Ramos (cell line): ENCODE data around the gene TEDDM1.

Experiments
- in situ Hi-C: fragments of 300-500 bp; cut with MboI; formaldehyde crosslinking; loops from one replicate; pipeline ENCODE4 v1.14.3; 2022; ENCODE audit warnings: low sequenced_read_pairs; ENCODE audit not compliant: unreplicated experiment

The TEDDM1 gene

DNA sequence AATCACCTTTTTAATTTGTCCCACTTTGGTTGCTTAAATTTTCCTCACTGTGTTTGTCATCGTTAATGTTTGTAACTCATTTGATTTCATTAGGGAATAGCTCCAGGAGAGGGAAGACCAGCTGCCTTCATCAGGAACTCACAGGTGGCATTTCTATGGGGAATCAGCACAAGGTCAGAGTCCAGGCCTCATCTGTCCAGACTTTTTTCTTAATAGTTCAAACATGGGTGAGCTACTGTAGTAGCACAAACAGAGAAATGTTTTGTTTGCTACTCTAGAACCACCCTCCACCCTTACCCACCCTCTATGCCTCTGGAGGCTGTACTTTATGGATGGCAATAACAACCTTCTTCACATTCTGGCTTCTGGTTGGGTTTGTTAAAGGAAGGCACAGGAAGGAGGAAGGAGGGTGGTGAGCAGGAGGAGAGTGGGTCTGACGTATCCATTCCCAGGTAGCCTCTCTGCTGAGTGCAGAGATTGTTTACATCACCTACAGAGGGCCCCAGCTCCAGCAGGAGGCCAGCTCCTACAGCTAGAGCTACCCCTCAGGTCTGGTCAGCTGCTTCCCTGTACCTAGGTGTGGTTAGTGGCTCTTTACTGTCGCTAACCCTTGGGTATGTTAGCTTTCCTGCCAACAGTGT is 8.1 kb upstream of the TEDDM1 start:
- in situ Hi-C loops = no loop called here

GRCh38 chr1:182407724-182408123 is 7.3 kb upstream of the TEDDM1 start:
- in situ Hi-C loops = no loop called here

GRCh38 chr1:182406012-182406411 is 5.5 kb upstream of the TEDDM1 start:
- in situ Hi-C loops = no loop called here

DNA sequence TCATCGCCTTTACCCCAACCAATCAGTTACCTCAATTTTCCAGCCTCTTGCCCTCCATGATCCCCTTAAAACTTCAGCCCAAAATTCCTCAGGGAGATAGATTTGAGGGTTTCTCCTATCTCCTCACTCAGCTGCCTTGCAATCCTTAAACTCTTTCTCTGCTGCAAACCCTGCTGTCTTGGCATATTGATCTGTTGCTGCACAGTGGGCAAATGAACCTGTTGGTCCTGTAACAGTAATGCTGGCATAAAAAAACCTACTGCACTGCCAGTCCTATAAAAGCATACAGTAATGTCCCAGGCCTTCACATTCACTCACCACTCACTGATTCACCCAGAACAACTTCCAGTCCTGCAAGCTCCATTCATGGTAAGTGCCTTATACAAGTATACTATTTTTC is 5.1 kb upstream of the TEDDM1 start:
- in situ Hi-C loops = no loop called here

DNA sequence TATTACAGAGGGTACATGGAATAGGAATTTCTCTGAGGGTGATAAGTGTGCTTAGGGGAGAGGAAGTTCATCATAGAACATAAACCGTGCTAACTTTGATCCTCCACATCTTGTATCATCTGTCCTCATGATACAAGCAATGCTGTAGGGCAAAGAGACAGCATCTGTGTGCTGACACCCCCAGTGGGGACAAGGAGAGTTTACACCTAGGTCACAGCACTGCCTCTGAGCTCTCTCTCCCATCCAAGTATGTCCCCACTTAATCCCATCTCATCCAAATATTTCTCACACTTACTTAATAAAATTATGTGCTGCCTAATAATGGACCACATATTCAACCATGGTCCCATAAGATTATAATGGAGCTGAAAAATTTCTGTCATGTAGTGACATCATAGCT is 4.3 kb upstream of the TEDDM1 start:
- in situ Hi-C loops = no loop called here

DNA sequence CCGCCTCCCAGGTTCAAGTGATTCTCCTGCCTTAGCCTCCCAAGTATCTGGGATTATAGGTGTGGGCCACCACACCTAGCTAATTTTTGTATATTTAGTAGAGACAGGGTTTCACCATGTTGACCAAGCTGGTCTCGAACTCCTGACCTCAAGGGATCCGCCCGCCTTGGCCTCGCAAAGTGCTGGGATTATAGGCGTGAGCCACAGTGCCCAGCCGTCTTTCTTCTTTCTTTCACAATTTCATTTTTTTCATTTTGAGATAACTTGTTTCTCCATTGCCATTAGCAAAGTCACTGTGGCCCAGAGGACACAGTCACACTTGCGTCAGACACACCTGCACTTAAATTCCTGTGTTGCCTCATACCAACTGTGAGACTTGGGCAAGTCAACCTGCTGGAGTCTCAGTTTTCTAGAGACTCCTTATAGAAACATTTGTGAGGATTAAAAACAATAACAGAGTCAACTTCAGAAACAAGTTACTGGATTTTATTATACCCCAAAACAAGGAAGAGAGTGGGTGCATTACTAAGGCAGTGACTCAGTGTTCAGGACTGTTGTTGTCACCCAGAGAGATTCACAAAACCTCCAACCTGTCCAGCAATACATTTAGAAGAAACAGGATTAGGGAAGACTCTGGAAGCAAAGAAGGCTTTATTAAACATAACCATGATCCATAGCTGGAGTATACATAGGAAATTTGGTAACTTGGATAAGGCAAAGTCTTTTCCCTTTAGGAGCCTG is 2.6 kb downstream of the TEDDM1 start:
- in situ Hi-C loops = no loop called here

DNA sequence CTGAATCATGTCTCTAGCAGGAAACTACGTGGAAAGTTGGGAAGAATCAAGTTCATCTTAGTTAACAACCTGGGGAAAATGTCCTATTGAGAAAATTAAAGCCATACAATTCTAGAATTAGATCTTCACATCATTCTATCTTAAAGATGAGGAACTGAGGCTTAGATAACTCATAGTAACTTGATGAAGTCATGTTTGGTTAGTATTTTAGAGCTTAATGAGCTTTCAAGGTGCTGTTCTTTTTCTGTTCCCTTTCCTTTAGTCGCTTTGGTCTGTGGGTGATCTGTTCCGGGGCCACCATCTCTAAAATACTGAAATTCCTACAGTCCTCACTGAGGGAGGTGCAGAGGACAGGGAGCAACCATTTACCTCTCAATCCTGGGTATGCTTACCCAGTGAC is 4.6 kb downstream of the TEDDM1 start:
- in situ Hi-C loops = no loop called here

GRCh38 chr1:182394055-182394775 is 6.3 kb downstream of the TEDDM1 start:
- in situ Hi-C loops = no loop called here

GRCh38 chr1:182392050-182393028 is 8.1 kb downstream of the TEDDM1 start:
- in situ Hi-C loops = no loop called here

GRCh38 chr1:182391362-182392049 is 9.0 kb downstream of the TEDDM1 start, which contains the start of gene GLUL:
GLUL (minus strand) TSS chr1:182391790; CDS start chr1:182388737, 3,053 bp downstream.
- in situ Hi-C loops = no loop called here

- in situ Hi-C loops = no loop called here
Observed at GRCh38 chr1:182391028-182391361, 9.5 kb downstream of the TEDDM1 start.

DNA sequence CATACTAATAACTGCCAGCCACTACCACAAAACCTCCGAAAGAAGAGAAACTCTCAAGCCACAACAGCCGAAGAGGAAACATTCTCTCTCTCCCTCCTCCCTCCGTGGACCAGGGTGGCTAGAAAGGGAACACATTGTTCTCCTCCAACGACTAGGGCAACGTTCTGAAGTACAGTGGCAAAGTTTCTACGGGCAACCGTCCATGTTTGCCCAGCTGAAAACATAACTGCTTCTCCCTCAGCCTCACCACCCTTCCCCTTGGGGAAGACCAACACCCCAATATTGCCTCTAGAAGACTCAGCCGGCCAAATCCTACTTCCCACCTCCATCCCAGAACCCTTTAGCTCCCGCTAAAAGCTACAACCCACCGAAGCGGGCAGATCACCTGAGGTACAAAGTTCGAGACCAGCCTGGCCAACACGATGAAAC is 10.8 kb downstream of the TEDDM1 start:
- in situ Hi-C loops = no loop called here

GRCh38 chr1:182388392-182389134 is 11.9 kb downstream of the TEDDM1 start:
- in situ Hi-C loops = no loop called here

- in situ Hi-C loops = no loop called here
Observed at GRCh38 chr1:182387566-182387965, 12.9 kb downstream of the TEDDM1 start.

- in situ Hi-C loops = no loop called here
Observed at GRCh38 chr1:182386980-182387379, 13.5 kb downstream of the TEDDM1 start.

DNA sequence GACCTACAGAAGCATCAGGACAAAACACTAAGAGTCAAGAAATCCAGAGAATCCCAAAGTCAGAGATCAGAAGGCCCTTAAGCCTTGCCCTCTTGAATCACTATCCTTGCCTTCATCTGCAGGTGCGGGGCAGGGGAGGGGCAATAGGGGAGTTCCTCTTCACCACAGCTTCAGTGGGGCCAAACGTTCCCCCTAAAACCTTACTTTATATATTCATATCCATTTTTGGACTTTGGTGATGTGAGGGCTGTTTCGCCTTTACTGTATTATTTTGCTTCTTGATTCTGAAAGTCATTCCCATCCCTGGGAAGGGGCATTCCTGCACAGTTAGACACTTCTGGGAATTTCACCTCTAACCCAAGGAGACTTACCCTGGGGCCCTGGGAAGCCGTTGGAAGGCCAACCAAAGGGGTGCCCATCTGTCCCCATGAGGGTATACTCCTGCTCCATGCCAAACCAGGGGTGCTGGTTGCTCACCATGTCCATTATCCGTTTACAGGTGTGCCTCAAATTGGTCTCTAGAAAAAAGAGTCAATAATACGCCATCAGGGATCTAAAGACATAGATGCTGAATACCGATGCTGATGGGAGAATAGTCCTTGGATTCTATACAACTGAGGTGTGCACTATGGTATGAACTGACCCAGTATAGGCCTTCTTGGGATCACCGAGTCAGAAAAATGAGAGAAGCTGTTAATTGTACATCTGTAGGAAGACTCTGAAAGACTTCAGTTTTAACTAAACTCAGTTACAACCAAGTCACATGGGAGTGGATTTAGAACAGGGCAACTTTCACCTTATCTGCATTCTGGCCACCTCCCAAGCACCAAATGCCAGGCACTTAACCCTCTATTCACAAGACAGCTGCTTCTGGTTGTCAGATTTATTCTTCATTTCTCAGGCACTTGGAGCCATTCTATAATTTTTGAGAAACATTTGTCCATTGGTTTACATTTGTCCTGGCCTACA is 14.3 kb downstream of the TEDDM1 start:
- in situ Hi-C loops = no loop called here

DNA sequence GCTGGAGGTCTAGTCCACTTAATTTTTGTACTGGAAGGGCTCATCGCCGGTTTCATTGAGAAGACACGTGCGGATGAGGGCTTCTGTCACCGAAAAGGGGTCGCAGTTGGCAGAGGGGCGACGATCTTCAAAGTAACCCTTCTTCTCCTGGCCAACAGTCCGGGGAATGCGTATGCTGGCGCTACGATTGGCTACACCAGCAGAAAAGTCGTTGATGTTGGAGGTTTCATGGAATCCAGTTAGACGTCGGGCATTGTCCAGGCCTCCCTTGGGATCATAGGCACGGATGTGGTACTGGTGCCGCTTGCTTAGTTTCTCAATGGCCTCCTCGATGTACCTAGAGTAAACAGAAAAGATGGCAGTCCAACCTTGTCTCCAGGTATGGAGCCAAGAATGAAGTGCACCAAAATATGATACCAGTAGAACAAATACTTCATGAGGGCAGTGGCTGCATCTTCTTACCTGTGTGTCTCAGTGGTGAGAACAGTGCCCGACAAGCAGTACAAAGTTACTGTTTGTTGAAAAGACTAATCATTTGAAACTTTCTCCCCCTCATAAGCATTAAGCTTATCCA is 16.0 kb downstream of the TEDDM1 start:
- in situ Hi-C loops = no loop called here
